NCI-H2227 treated with DMSO at 0.1 percent for 48 hours (cell line): ENCODE measurements around the gene NOXA1.
"Not testable (repeated sequence)": the region's sequence is repeated elsewhere in the genome, so short reads cannot be mapped to it uniquely, and the experiment has no call there.

Source experiments
- DNase-seq: peaks from one replicate; lab custom pipeline; 2025; lab: John Stamatoyannopoulos, UW

The NOXA1 gene

GRCh38 chr9:137465000-137465719 lies 42.0 kb downstream of the NOXA1 start:
- no peak for DNase-seq

GRCh38 chr9:137465720-137466388 lies 42.7 kb downstream of the NOXA1 start:
- no peak for DNase-seq

GRCh38 chr9:137466389-137467085 lies 43.3 kb downstream of the NOXA1 start:
- DNase-seq = not testable (repeated sequence)

GRCh38 chr9:137467161-137467581 lies 44.0 kb downstream of the NOXA1 start:
- no peak for DNase-seq

DNA sequence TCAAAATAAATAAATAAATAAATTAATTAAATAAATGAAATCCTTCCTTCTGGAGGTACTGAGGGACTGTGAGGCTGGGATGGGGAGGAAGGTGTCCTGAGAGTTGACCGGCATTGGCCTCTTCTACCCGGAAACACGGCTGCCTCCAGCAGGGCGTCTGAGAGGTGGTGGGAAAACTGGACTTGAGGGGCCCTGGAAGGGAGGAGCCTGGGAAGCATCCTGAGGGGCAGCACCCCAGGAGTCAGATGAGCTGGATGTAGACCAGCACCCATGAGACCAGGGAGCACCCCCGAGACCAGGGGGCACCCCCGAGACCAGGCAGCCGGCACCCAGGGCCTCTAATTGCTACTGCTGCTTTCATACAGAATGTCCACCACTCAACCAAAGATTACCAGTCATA lies 44.7 kb downstream of the NOXA1 start:
- DNase-seq = no peak

DNA sequence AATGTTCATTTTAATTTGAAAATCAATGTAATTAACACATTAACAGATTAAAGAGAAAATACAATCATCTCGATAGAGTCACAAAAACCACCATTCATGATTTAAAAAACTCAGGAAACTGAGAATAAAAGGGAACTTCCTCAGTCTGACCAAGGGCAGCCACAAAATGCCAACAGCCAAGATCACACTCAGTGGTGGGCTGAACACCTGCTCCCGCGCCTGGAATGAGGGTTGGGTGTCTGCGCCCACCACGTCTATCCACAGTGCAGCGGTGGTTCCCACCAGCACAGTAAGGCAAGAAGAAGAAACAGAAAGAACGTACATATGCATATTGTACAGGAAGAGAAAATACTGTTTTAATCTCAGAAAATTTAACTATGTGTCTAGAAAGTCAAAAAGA lies 47.6 kb downstream of the NOXA1 start:
- no peak for DNase-seq

DNA sequence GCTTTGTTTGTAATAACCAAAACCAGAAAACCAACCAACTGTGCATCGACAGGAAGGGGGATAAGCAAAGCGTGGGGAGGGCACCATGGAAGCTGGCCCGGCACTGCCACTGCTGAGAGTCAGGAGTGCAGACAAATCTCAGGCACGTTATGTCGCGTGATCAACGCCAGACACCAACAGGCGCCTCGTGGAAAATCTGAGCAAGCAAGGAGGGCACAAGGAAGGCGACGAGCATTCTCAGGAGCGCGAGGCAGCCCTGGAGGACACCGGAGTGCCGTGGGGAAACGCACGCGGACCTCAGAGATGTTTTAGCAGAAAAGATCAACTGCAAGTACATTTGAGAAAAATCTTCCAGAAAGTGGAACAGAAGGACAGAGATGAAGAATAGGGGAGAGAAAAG lies 51.1 kb downstream of the NOXA1 start:
- DNase-seq = no peak

DNA sequence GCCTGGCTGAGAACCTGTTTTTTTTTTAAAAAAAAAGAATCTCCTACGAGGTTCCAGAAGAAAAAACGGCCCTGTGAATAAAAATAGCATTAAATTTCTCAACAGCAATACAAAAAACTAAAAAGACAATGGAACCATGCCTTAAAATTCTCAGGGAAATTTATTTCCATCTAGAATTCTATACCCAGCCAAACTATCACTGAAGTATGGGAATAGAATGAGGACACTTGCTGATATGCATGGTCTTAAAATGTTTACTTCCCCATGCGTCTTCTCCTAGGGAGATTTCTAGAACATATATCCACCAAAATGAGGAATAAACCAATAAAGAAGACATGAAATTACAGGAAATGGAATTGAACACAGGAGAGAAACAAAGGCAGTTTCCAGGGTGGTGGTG lies 52.5 kb downstream of the NOXA1 start:
- no peak for DNase-seq

DNA sequence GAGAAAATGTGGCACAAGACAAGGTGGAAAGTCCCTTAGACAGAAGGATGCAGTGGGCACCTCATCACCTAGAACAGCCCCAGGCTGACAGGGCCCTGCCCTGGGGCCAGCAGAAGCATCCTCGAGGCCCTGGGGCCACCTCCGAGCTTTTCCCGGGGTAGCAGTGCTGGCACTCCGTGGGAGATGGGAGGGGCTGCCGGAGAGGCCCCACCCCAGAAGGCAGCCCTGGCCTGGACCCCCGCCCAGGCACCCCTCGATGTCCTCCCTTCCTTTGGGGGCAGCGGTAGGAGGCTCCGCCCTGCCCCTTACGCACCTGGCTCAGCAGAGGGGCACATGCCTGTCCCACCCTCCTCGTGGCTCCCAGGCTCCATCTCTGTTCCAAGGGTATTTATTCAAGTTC lies 53.7 kb downstream of the NOXA1 start:
- no peak for DNase-seq

DNA sequence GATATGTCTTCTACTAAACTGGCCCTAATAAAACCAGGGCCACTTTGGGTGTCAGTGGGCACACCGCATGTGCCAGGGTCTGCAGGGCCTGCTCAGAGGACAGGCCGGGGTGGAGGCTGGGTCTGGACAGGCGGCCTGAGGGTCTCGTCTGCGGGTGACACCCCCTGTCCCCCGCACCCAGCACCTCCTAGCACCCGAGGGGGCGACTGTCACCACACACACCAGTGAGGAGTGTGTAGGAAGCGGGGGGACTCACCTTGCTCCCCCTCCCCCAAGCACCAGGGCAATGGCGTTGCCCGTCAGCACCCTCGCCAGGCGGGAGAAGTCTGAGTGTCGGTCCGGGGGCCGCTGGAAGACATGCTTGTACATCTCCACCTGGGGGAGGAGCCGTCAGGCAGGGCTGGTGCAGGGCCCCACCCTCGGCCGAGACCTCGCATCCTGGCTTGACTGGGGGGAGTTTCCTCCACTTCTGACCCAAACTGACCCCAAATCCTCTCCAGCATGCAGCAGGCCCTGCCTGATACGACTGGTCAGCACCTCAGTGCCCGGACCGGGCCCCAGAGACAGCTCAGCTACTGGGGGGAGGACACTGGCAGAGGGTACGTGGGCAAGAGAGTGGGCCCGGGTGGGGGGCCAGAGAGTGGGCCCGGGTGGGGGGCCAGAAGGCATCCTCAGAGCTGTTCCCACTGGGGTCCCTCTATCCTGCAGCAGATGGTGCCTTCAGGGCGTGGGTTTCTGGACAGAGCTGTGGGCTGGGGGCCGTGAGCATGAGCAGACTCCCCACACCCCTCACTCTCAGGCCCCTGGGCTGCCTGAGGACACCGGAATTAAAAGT lies 54.8 kb downstream of the NOXA1 start:
- no peak for DNase-seq

GRCh38 chr9:137478613-137478961 lies 55.4 kb downstream of the NOXA1 start:
- DNase-seq = no peak

- no peak for DNase-seq
Measured at GRCh38 chr9:137478962-137479861, 56.0 kb downstream of the NOXA1 start.

- DNase-seq = no peak
Measured at GRCh38 chr9:137479892-137480685, 56.9 kb downstream of the NOXA1 start.

GRCh38 chr9:137480686-137481683 lies 57.8 kb downstream of the NOXA1 start:
- DNase-seq = no peak

GRCh38 chr9:137482094-137482781 lies 59.0 kb downstream of the NOXA1 start:
- no peak for DNase-seq
